Left ventricle myocardium inferior (tissue), 1 donor: ENCODE results near the gene TRIM40. TPM values are rescaled to one million over a fixed set of nuclear protein-coding genes. Genes with fewer than 3 reads are reported as not detected.

Experiments
- DNase-seq: peaks from one replicate; pipeline ENCODE4 v3.0.0-alpha.2; 2020
- H3K27ac ChIP-seq: fragments of 200-600 bp; replicated peaks from 2 replicates; pipeline ENCODE4 v1.8.0; 2021
- H3K27me3 ChIP-seq: fragments of 200-600 bp; 2 replicates; pipeline ENCODE4 v1.8.0; 2021; ENCODE audit warnings: low read depth
- H3K36me3 ChIP-seq: fragments of 200-600 bp; 2 replicates; pipeline ENCODE4 v1.8.0; 2021
- H3K4me1 ChIP-seq: fragments of 200-600 bp; 2 replicates; pipeline ENCODE4 v1.8.0; 2021
- H3K4me3 ChIP-seq: fragments of 200-600 bp; 2 replicates; pipeline ENCODE4 v1.8.0; 2021; ENCODE audit warnings: mild to moderate bottlenecking, moderate library complexity
- H3K9me3 ChIP-seq: fragments of 200-600 bp; replicated peaks from 2 replicates; pipeline ENCODE4 v1.8.0; 2021
- intact Hi-C: fragments of 100-400 bp; cut with micrococcal nuclease; formaldehyde crosslinking; loops from one replicate; pipeline ENCODE4 v1.11.0; 2022
- total RNA-seq: library from RNA; stranded (reverse); fragmentation: NEBNext Ultra II Directional; extraction: Animal tissue kit (Norgen Biotek cat#: 25700); gene quantifications from one replicate; pipeline ENCODE4 v1.2.1, GENCODE V29; 2021
- TF ChIP-seq, protein P1 (sequence below): fragments of 200-600 bp; IDR thresholded peaks from 2 replicates; pipeline ENCODE4 v1.8.0; 2021; ENCODE audit warnings: antibody characterized with exemption, mild to moderate bottlenecking, borderline replicate concordance
- donor health status: DM: no; HTN: yes; CAD: no; lungs with severe emphysema.

TRIM40 gene
- total RNA-seq, 1 donor from 2014 or later = not detected

DNA sequence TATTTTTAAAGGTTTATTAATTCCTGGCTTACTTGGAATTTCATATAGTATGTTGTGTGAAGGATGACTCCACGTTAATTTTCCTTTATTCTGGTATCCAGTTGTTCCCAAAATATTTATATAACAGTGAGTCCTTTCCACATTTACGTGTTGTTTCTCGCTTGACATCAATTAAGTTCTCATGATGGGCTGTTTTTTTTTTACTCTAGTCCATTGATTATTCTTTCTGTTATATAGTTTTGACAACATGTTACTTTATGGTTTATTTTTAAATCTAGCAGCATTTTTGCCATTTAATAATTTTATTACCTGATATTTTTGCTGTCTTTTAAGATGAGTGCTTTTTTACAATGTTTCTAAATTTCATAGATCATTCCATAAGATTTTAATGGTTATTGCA, 6.7 kb downstream of the TRIM40 start:
- Histone ChIP-seq H3K36me3 (no peaks in the 10 kb centered on the region), H3K27me3 (peaks cover 91% of the 10 kb centered on the region), H3K9me3 (no peaks in the 10 kb centered on the region), H3K4me3 (no peak overlapping the region), H3K4me1 (no peaks in the 10 kb centered on the region), H3K27ac (no peak overlapping the region)
- TF ChIP-seq, protein P1, sequence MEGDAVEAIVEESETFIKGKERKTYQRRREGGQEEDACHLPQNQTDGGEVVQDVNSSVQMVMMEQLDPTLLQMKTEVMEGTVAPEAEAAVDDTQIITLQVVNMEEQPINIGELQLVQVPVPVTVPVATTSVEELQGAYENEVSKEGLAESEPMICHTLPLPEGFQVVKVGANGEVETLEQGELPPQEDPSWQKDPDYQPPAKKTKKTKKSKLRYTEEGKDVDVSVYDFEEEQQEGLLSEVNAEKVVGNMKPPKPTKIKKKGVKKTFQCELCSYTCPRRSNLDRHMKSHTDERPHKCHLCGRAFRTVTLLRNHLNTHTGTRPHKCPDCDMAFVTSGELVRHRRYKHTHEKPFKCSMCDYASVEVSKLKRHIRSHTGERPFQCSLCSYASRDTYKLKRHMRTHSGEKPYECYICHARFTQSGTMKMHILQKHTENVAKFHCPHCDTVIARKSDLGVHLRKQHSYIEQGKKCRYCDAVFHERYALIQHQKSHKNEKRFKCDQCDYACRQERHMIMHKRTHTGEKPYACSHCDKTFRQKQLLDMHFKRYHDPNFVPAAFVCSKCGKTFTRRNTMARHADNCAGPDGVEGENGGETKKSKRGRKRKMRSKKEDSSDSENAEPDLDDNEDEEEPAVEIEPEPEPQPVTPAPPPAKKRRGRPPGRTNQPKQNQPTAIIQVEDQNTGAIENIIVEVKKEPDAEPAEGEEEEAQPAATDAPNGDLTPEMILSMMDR = no peak
- intact Hi-C loops = no loop called here
- no peak for DNase-seq

DNA sequence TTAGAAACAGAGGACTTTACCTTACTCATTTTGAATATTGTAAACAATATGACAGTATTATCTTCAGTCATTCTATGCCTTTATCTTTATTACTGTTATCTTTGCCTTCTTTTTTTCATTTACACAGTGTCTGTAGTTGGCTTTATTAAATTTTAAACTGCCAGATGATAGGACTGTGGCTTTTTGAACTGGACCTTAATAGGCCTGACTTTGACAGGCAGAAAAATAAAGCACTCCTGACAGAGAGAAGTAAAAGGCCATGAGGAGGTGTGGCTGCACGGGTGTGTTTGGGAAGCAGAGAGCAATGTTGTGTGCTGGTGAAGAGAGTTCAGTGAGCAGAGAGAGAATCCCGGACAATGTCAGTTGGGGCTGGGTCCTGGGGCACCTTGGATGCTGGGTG, 7.8 kb downstream of the TRIM40 start:
- Histone ChIP-seq H3K9me3 (no peaks in the 10 kb centered on the region), H3K27ac (no peak overlapping the region), H3K4me3 (no peak overlapping the region), H3K4me1 (no peaks in the 10 kb centered on the region), H3K36me3 (no peaks in the 10 kb centered on the region), H3K27me3 (peaks cover 90% of the 10 kb centered on the region)
- no peak for DNase-seq
- intact Hi-C loops = no loop called here
- TF ChIP-seq, protein P1 = no peak

- intact Hi-C loops = no loop called here
- Histone ChIP-seq H3K27me3 (peaks cover 87% of the 10 kb centered on the region), H3K4me3 (no peak overlapping the region)
Measured at GRCh38 chr6:30144811-30145210, 8.9 kb downstream of the TRIM40 start.

DNA sequence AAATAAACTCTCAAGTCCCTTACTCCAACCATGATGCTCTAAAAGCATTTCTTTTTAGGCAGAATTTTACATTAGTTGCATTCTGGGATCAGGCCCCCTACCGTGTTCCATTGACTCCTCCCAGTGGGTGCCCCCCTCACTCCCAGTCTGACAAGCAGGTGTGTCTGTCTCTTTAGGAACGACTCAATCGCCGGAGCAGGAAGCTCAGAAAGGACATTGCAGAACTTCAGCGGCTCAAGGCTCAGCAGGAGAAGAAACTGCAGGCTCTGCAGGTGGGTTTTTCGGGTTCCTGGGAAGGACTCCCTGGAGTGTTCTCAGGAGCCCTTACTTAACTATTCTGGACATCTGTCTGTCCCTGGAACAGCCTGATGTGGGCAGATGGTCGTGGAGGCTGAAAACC, 9.9 kb downstream of the TRIM40 start:
- TF ChIP-seq, protein P1 = no peak
- H3K4me1 ChIP-seq = no peaks in the 10 kb centered on the region
- intact Hi-C loops = no loop called here
- H3K36me3 ChIP-seq = no peaks in the 10 kb centered on the region
- H3K4me3 ChIP-seq = no peak overlapping the region
- H3K27me3 ChIP-seq = peaks cover 85% of the 10 kb centered on the region
- H3K9me3 ChIP-seq = no peaks in the 10 kb centered on the region
- DNase-seq = no peak
- H3K27ac ChIP-seq = no peak overlapping the region

More at GRCh38 chr6:30144811-30145210, 8.9 kb downstream of the TRIM40 start:
- H3K9me3 ChIP-seq = no peaks in the 10 kb centered on the region
- H3K27ac ChIP-seq = no peak overlapping the region
- no peaks in the 10 kb centered on the region for H3K4me1 ChIP-seq
- TF ChIP-seq, protein P1 = no peak
- no peaks in the 10 kb centered on the region for H3K36me3 ChIP-seq
- no peak for DNase-seq

DNA sequence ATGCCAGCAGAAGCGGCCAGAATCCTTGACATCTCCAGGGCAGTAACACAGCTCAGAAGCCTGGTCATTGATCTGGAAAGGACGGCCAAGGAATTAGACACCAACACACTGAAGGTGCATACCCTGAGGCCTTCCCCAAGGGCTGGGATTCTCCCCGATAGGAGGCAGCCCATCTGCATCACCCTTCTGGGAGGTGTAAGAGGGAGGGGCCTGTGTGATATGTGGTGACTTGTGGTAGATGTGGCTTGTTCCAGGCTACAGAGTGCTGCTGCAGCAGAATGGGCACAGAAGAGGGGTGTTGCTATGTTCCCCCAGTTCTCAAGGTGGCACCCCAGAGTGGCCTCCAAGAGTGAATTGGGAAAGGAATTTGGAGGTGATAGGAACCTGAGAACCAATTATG, 11.2 kb downstream of the TRIM40 start:
- TF ChIP-seq, protein P1 = no peak

GRCh38 chr6:30149234-30149633, 13.3 kb downstream of the TRIM40 start:
- H3K27me3 ChIP-seq = peaks cover 61% of the 10 kb centered on the region
- DNase-seq = no peak
- TF ChIP-seq, protein P1 = no peak
- intact Hi-C loops = no loop called here
- no peak overlapping the region for H3K4me3 ChIP-seq
- no peak overlapping the region for H3K27ac ChIP-seq
- no peaks in the 10 kb centered on the region for H3K36me3 ChIP-seq
- H3K9me3 ChIP-seq = no peaks in the 10 kb centered on the region
- no peaks in the 10 kb centered on the region for H3K4me1 ChIP-seq

More for the DNA sequence above, 11.2 kb downstream of the TRIM40 start:
- Histone ChIP-seq H3K36me3 (no peaks in the 10 kb centered on the region), H3K27ac (no peak overlapping the region), H3K27me3 (peaks cover 74% of the 10 kb centered on the region), H3K4me3 (no peak overlapping the region), H3K9me3 (no peaks in the 10 kb centered on the region), H3K4me1 (no peaks in the 10 kb centered on the region)
- no peak for DNase-seq
- intact Hi-C loops = no loop called here
